ENCODE data around the gene CCDC148. TPM values are rescaled to one million over a fixed set of nuclear protein-coding genes. Genes with fewer than 3 reads are reported as not detected.

Gene CCDC148
- total and polyA plus RNA-seq, 8 donors = 0.64 to 6.0 (median 3.5) TPM

DNA sequence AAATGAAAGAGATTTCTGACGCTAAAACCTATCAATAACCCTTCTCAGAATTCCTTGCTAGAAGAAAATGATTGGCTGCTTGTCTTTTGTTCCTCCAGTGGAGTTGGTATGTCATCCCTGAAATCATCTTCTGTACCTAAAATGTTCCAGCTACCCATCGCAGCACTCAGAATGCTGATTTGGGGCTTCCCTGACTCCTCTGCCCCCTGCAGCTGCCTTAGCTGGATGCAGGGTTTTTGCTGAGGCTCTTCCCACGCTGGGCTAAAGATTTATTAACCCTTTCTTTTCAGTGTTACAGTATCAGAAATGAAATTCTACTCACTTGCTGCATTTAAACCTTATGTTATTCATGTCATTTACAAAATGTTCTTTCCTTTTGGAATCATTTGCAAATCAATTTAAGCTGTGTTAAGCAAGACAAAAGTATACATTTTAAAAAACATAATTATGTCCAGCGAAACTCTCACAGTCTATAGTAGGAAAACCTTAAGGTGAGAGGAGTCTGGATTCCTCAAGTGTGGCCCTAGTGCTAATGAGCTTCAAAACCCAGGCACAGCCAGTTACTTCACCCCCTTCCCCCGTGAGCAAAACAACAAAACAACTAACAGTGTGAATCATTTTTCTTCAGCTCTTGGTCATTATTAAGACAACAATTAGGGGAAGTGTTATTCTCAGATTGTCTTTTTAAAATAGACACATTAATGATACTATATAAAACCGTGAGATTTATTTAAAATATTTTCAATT is 33.0 kb upstream of the CCDC148 start:
- no peaks in the 10 kb centered on the region for H3K27me3 ChIP-seq
- H3K4me3 ChIP-seq = no peak overlapping the region
- TF ChIP-seq, protein P1, sequence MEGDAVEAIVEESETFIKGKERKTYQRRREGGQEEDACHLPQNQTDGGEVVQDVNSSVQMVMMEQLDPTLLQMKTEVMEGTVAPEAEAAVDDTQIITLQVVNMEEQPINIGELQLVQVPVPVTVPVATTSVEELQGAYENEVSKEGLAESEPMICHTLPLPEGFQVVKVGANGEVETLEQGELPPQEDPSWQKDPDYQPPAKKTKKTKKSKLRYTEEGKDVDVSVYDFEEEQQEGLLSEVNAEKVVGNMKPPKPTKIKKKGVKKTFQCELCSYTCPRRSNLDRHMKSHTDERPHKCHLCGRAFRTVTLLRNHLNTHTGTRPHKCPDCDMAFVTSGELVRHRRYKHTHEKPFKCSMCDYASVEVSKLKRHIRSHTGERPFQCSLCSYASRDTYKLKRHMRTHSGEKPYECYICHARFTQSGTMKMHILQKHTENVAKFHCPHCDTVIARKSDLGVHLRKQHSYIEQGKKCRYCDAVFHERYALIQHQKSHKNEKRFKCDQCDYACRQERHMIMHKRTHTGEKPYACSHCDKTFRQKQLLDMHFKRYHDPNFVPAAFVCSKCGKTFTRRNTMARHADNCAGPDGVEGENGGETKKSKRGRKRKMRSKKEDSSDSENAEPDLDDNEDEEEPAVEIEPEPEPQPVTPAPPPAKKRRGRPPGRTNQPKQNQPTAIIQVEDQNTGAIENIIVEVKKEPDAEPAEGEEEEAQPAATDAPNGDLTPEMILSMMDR (IDR thresholded peaks at IDR 0.05) = no peak
- no peaks in the 10 kb centered on the region for H3K36me3 ChIP-seq
- intact Hi-C loops (cut with DNase I) = no loop called here
- H3K9me3 ChIP-seq = no peaks in the 10 kb centered on the region
- no peak overlapping the region for H3K27ac ChIP-seq
- H3K4me1 ChIP-seq = peaks cover 3 to 28% of the 10 kb centered on the region in 2 donors
- DNase-seq = peak in 1 of 4 donors; percentile 30
- ATAC-seq = no peak

DNA sequence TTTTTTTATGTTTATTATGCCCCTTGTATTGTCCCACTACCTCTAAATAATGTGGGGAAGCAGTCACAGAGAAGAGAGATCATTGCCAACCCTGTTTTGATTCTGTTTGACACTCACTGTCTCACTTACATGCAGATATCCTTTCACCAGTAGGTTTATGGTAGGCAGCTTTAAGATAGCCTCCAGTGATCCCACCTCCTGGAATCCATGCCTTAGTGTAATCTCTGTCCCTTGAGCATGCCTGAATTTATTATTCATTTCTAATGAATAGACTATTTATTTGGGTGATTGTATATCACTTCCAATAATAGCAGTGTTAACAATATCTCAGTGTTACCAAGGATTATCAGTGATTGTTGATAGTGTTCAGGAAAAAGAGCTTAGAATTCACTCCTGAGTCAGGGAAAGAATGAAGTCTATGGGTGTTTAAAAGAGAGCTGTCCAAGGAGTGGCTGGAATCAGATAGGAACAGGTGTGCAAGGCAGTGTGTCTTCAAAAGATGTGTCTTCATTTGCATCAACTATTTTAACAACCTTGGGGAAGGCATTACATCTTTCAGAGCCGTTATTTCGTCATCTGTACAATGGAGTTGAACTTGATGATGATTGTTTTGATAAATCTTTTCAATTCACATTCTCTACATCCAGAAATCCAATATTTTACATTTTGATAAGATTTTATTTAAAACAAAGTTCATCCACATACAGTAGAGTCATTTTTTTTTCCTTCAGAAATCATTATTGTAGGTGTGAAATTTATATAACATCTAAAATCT is 32.1 kb upstream of the CCDC148 start:
- H3K4me1 ChIP-seq = peaks cover 0 to 26% of the 10 kb centered on the region in 2 donors
- ATAC-seq (no peak), DNase-seq (no peak)
- no peak overlapping the region for H3K4me3 ChIP-seq
- H3K27me3 ChIP-seq = no peaks in the 10 kb centered on the region
- H3K27ac ChIP-seq = no peak overlapping the region
- no peaks in the 10 kb centered on the region for H3K36me3 ChIP-seq
- intact Hi-C loops (cut with DNase I) = no loop called here
- TF ChIP-seq, protein P1 (IDR thresholded peaks at IDR 0.05) = no peak
- no peaks in the 10 kb centered on the region for H3K9me3 ChIP-seq

DNA sequence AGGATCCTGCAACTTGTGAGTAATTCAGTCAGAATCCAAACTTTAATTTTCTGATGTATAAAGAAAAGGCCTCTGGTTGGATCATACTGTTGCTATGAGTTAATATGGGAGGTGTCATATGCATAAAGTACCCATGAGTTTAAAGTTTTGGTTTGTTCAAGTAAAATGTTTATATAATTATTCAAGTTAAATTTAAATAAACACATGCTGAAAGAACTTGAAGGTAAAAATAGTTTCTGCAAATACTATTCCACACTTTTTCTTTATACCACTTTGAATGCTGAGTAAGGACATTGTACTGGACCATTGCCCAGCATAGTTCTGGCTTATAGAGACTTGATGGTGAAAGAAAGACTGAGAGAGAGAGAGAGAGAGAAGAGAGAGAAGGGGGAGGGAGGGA is 30.9 kb upstream of the CCDC148 start:
- no peaks in the 10 kb centered on the region for H3K9me3 ChIP-seq
- TF ChIP-seq, protein P1 (IDR thresholded peaks at IDR 0.05) = no peak
- peak; percentile 37 for ATAC-seq
- H3K4me3 ChIP-seq = no peak overlapping the region
- peaks cover 3 to 22% of the 10 kb centered on the region in 2 donors for H3K4me1 ChIP-seq
- DNase-seq = peak in 2 of 4 donors; percentile 62 to 75
- H3K36me3 ChIP-seq = no peaks in the 10 kb centered on the region
- intact Hi-C loops (cut with DNase I) = no loop called here
- no peak overlapping the region for H3K27ac ChIP-seq
- no peaks in the 10 kb centered on the region for H3K27me3 ChIP-seq

DNA sequence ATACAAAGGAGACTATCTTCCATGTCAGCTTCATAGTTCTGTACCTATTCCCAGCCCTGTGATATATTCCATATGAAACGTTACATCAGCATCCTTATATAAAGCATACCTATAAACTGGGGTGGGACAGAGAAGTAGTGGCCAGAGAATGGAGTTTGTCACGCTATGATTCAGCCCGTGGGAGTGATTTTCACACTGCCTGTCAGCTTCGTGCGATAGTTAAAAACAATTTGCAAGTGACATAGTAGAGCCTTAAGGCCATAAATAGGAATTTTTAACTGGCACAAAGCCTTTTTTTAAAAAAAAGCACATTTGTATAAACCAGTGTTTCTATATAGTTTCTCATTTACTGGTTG is 30.4 kb upstream of the CCDC148 start:
- Histone ChIP-seq H3K27ac (no peak overlapping the region), H3K36me3 (no peaks in the 10 kb centered on the region), H3K27me3 (no peaks in the 10 kb centered on the region), H3K4me3 (no peak overlapping the region), H3K9me3 (no peaks in the 10 kb centered on the region), H3K4me1 (peaks cover 3 to 22% of the 10 kb centered on the region in 2 donors)
- no peak for DNase-seq
- TF ChIP-seq, protein P1 (IDR thresholded peaks at IDR 0.05) = no peak
- intact Hi-C loops (cut with DNase I) = no loop called here
- no peak for ATAC-seq
